Measurements from ENCODE around the gene LARGE1. TPM values are rescaled to one million over a fixed set of nuclear protein-coding genes. Genes with fewer than 3 reads are reported as not detected.

LARGE1 gene
- polyA plus RNA-seq, 3 donors, result 0.05 to 0.13 TPM; not detected in 1

GRCh38 chr22:33785283-33785968, 134.8 kb downstream of the LARGE1 start:
- no peak overlapping the region for H3K4me3 ChIP-seq (replicated peaks in 1 of 3; ENCODE audit: low read depth in 2 of 3, low read length in 3 of 3)
- no peak overlapping the region for H2AFZ ChIP-seq (ENCODE audit: insufficient read depth, low read depth, low read length, poor library complexity, severe bottlenecking)
- peaks cover 21 to 42% (median 31%) of the 10 kb centered on the region in 7 donors for H3K9me3 Mint-ChIP-seq
- no peaks in the 10 kb centered on the region for H3K79me2 ChIP-seq (ENCODE audit: insufficient read depth, low read length)
- intact Hi-C loops (cut with micrococcal nuclease), result no loop called here
- no peak overlapping the region for H3K4me2 ChIP-seq (replicated peaks; ENCODE audit: extremely low read depth, low read length, poor library complexity, severe bottlenecking)
- H3K36me3 Mint-ChIP-seq, result no peaks in the 10 kb centered on the region
- no peak overlapping the region for H3K27ac Mint-ChIP-seq
- no CpG with 5 or more reads among the region's 5 CpGs for WGBS (ENCODE audit: insufficient coverage)
- peaks cover 0 to 2% (median 2%) of the 10 kb centered on the region in 3 donors for H3K27me3 Mint-ChIP-seq (ENCODE audit: low read depth in 3 of 3)
- H3K4me3 Mint-ChIP-seq, result no peak overlapping the region
- no peaks in the 10 kb centered on the region for H4K20me1 ChIP-seq (ENCODE audit: insufficient read depth, low read length)
- H3K9ac ChIP-seq (ENCODE audit: insufficient read depth, low read length, poor library complexity, severe bottlenecking), result no peak overlapping the region
- TF ChIP-seq CTCF (IDR thresholded peaks at IDR 0.05), result no peak
- peaks cover 18 to 38% of the 10 kb centered on the region in 2 donors for H3K9me3 ChIP-seq (replicated peaks in 1 of 2; ENCODE audit: control insufficient read depth in 1 of 2, insufficient read depth in 1 of 2, low read length in 2 of 2)
- no peaks in the 10 kb centered on the region for H3K27me3 ChIP-seq (ENCODE audit: control insufficient read depth in 2 of 2, insufficient read depth in 2 of 2, low read length in 2 of 2)
- H3K4me1 ChIP-seq (ENCODE audit: control insufficient read depth in 1 of 2, insufficient read depth in 2 of 2, low read length in 2 of 2), result no peaks in the 10 kb centered on the region
- no peak for DNase-seq
- no peaks in the 10 kb centered on the region for H3K4me1 Mint-ChIP-seq
- no peak overlapping the region for H3K27ac ChIP-seq (ENCODE audit: low read depth in 1 of 2, low read length in 2 of 2)
- no peaks in the 10 kb centered on the region for H3K36me3 ChIP-seq (replicated peaks in 1 of 2; ENCODE audit: control insufficient read depth in 1 of 2, insufficient read depth in 2 of 2, low read length in 2 of 2)

GRCh38 chr22:33781411-33781810, 138.9 kb downstream of the LARGE1 start:
- Histone ChIP-seq H3K27ac (ENCODE audit: low read depth in 1 of 2, low read length in 2 of 2) (no peak overlapping the region), H3K79me2 (ENCODE audit: insufficient read depth, low read length) (no peaks in the 10 kb centered on the region), H3K36me3 (replicated peaks in 1 of 2; ENCODE audit: control insufficient read depth in 1 of 2, insufficient read depth in 2 of 2, low read length in 2 of 2) (no peaks in the 10 kb centered on the region), H3K4me1 (ENCODE audit: control insufficient read depth in 1 of 2, insufficient read depth in 2 of 2, low read length in 2 of 2) (no peaks in the 10 kb centered on the region), H2AFZ (ENCODE audit: insufficient read depth, low read depth, low read length, poor library complexity, severe bottlenecking) (no peak overlapping the region), H3K9me3 (replicated peaks in 1 of 2; ENCODE audit: control insufficient read depth in 1 of 2, insufficient read depth in 1 of 2, low read length in 2 of 2) (peaks cover 21 to 38% of the 10 kb centered on the region in 2 donors), H3K4me3 (replicated peaks in 1 of 3; ENCODE audit: low read depth in 2 of 3, low read length in 3 of 3) (no peak overlapping the region), H4K20me1 (ENCODE audit: insufficient read depth, low read length) (no peaks in the 10 kb centered on the region), H3K9ac (ENCODE audit: insufficient read depth, low read length, poor library complexity, severe bottlenecking) (no peak overlapping the region), H3K27me3 (ENCODE audit: control insufficient read depth in 2 of 2, insufficient read depth in 2 of 2, low read length in 2 of 2) (no peaks in the 10 kb centered on the region), H3K4me2 (replicated peaks; ENCODE audit: extremely low read depth, low read length, poor library complexity, severe bottlenecking) (no peak overlapping the region)
- H3K4me3 Mint-ChIP-seq, result no peak overlapping the region
- no peak for DNase-seq
- peaks cover 0 to 2% (median 0%) of the 10 kb centered on the region in 3 donors for H3K27me3 Mint-ChIP-seq (ENCODE audit: low read depth in 3 of 3)
- intact Hi-C loops (cut with micrococcal nuclease), result no loop called here
- H3K27ac Mint-ChIP-seq, result no peak overlapping the region
- 88% methylated on average over 2 of the region's 5 CpGs for WGBS (ENCODE audit: insufficient coverage)
- peaks cover 7 to 35% (median 24%) of the 10 kb centered on the region in 7 donors for H3K9me3 Mint-ChIP-seq
- no peak for TF ChIP-seq CTCF (IDR thresholded peaks at IDR 0.05)
- no peaks in the 10 kb centered on the region for H3K4me1 Mint-ChIP-seq
- H3K36me3 Mint-ChIP-seq, result no peaks in the 10 kb centered on the region
